Motor neuron (in vitro differentiated cells): Measurements from ENCODE around the gene IFNLR1. TPM values are rescaled to one million over a fixed set of nuclear protein-coding genes. Genes with fewer than 3 reads are reported as not detected.

ENCODE experiments used
- ATAC-seq, 8 experiments: fragments of 200-7000 bp; cut with Tn5 transposase; replicated peaks in 6 of 8; 2 replicates each; pipeline ENCODE4 v1.8.0; 2021; ENCODE audit warnings: mild to moderate bottlenecking in 8 of 8, moderate library complexity in 8 of 8
- H3K27ac ChIP-seq, 2 donors: fragments of 250-450 bp; sonication (Bioruptor Pico); 2 replicates each; pipeline ENCODE4 v1.9.0; 2021; ENCODE audit warnings: antibody characterized with exemption in 2 of 2, mild to moderate bottlenecking in 2 of 2, moderate library complexity in 1 of 2
- H3K4me1 ChIP-seq, 2 donors: fragments of 250-450 bp; sonication (Bioruptor Pico); replicated peaks in 1 of 2; 2 replicates each; pipeline ENCODE4 v1.6.1; 2021; ENCODE audit warnings: antibody characterized with exemption in 2 of 2, mild to moderate bottlenecking in 2 of 2, moderate library complexity in 1 of 2
- H3K4me3 ChIP-seq, 5 donors: fragments of 250-450 bp; sonication (Bioruptor Pico); 2 replicates each; pipeline ENCODE4 v1.9.0; 2021; ENCODE audit warnings: antibody characterized with exemption in 5 of 5, mild to moderate bottlenecking in 5 of 5, moderate library complexity in 4 of 5
- WGBS, 10 experiments: fragments of 450-650 bp; shearing (Covaris generic); methylation state at CpG; one replicate each; pipeline ENCODE4 v1.0.0; 2022; 5-methylcytosine and 5-hydroxymethylcytosine counted together
- in situ Hi-C, 9 experiments: fragments of 400-800 bp; cut with MboI; loops; one replicate each; pipeline ENCODE4 v1.15.0; 2021; ENCODE audit warnings: low sequenced_read_pairs in 9 of 9, low pct_unique_long_range_greater_than_20kb in 2 of 9; ENCODE audit not compliant: unreplicated experiment in 9 of 9
- total RNA-seq, 8 experiments: library from RNA; unstranded; fragments of 300-600 nt; gene quantifications; 2 replicates each; pipeline versions ENCODE4 v1.2.3 to v1.2.4, GENCODE V29; 2022

Gene IFNLR1
- total RNA-seq, 8 experiments from 2014 or later: 0.11 to 2.1 (median 0.55) TPM

GRCh38 chr1:24203404-24203803, 16.3 kb upstream of the IFNLR1 start:
- Histone ChIP-seq H3K4me1 (peaks cover 0 to 2% of the 10 kb centered on the region in 2 donors), H3K27ac (no peak overlapping the region), H3K4me3 (no peak overlapping the region)
- WGBS, 10 experiments: 60 to 85% (median 80%) methylated on average over 1 to 9 of the region's 10 CpGs; no CpG with 5 or more reads in 4 of the 10 experiments
- ATAC-seq: no peak
- in situ Hi-C loops: loop anchor here in 8 of 9 experiments (5.0 to 25.0 kb wide), 7 partner anchors 181 to 934 kb away; no protein-coding TSS in a partner anchor

DNA sequence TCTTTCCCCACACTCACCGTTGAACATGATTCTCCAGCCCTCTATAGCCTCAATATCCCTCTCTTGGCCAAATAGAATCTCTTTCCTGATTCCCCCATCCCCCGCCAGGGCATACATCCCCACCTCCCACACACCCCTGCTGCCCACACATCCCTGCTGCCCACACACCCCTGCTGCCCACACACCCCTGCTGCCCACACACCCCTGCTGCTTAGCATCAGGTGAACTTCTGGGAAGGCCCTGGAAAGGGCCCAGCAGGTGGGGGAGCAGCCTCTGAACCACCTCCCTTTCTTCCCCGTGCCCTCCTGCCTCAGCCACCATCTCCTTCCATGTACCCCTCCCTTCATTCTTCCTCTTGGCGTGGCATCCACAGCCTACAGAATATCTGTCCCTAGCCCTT, 15.9 kb upstream of the IFNLR1 start:
- in situ Hi-C loops: loop anchor here in 8 of 9 experiments (5.0 to 25.0 kb wide), 7 partner anchors 182 to 934 kb away; no protein-coding TSS in a partner anchor
- Histone ChIP-seq H3K27ac (no peak overlapping the region), H3K4me1 (peaks cover 0 to 2% of the 10 kb centered on the region in 2 donors), H3K4me3 (no peak overlapping the region)
- no peak for ATAC-seq
- WGBS, 10 experiments: 90% methylated on average over 1 of the region's 4 CpGs; no CpG with 5 or more reads in 9 of the 10 experiments

DNA sequence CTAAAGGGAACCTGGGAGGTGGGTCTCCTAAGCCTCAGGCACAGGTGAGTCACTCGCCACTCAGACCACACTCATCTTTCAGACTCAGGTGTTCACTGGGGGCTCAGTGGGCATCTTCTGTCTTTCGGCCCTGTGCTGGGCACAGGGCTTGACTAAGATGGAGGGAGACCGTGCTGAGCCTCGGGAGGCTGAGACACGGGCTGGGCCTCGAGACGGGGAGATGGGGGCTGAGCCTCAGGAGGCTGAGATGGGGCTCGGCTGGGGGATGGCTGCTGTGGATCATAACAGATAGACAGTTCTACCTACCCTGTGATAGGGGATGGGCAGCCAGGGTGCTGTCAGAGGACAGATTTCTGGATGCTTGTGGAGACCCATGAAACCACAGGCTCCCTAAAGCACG, 15.5 kb upstream of the IFNLR1 start:
- Histone ChIP-seq H3K4me1 (peaks cover 0 to 2% of the 10 kb centered on the region in 2 donors), H3K4me3 (no peak overlapping the region), H3K27ac (no peak overlapping the region)
- in situ Hi-C loops: loop anchor here in 8 of 9 experiments (5.0 to 25.0 kb wide), 7 partner anchors 182 to 935 kb away; no protein-coding TSS in a partner anchor
- no peak for ATAC-seq
- WGBS, 10 experiments: 60 to 100% (median 91%) methylated on average over 1 to 5 of the region's 9 CpGs; no CpG with 5 or more reads in 4 of the 10 experiments

DNA sequence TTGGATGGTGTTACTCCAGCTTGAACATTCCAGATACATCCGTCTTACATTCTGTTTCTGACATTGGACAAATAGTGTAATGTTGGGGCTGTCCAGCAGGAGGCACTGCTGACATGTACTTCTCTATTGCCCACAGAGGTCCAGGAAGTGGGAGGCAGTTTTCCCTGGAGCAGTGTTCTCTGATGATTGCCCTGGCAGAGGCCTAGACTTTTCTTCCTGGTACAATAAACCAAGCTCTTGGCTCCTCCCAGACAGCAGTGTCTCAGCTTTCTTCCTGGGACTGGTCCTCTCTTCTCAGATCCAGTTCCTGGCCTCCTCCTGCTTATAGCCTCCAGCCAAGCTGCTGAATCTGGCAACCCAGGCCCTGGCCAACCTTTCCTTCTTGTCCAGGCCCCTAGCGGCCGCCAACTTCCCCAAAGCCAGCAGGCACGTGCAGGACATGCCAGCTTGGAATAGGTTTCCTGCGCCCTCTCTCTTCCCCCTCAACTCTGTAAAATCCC, 14.9 kb upstream of the IFNLR1 start:
- peaks cover 0 to 2% of the 10 kb centered on the region in 2 donors for H3K4me1 ChIP-seq
- 3 to 84% (median 67%) methylated on average over 1 to 5 of the region's 5 CpGs; no CpG with 5 or more reads in 1 of the 10 experiments for WGBS, 10 experiments
- ATAC-seq: peak; percentile 26 to 91 (median 70)
- in situ Hi-C loops: loop anchor here in 8 of 9 experiments (5.0 to 25.0 kb wide), 7 partner anchors 183 to 935 kb away; no protein-coding TSS in a partner anchor
- H3K27ac ChIP-seq: no peak overlapping the region
- H3K4me3 ChIP-seq: no peak overlapping the region

DNA sequence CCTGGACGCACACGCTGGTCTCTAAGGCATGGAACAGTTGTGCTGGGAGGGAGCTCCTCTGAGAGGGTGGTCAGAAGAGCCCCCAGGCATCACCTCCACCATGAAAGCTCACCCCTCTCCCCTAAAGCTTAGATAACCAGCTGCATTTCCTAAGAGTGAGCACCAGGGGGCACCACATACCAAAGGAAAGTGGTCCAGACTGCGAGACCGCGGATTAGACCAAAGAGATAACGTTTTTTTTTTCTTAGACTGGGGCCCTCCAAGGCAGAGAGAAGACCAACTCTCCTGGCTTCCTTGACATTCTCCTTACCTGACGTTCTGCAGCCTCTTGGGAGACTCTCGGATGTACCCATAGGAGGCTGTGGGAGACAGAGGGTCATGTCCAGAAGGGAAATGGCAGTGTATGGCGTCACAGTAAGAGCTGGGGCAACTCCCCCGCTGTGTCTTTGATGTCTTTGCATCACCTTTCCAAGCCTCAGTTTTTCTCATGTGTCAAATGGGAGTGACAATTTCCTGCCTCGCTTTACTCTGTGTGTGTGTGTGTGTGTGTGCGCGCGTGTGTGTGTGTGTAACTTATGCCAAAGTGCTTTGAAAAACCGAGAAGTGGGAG, 12.3 kb upstream of the IFNLR1 start:
- in situ Hi-C loops: loop anchor here in 4 of 9 experiments (5.0 to 25.0 kb wide), 4 partner anchors 193 to 438 kb away; partner anchors contain the start of gene SRRM1 (in 2 of the 4)
- 0 to 57% (median 17%) methylated on average over 1 to 11 of the region's 15 CpGs; no CpG with 5 or more reads in 3 of the 10 experiments for WGBS, 10 experiments
- peaks cover 0 to 2% of the 10 kb centered on the region in 2 donors for H3K4me1 ChIP-seq
- no peak overlapping the region for H3K4me3 ChIP-seq
- no peak overlapping the region for H3K27ac ChIP-seq
- ATAC-seq: peak; percentile 53 to 90 (median 78)

DNA sequence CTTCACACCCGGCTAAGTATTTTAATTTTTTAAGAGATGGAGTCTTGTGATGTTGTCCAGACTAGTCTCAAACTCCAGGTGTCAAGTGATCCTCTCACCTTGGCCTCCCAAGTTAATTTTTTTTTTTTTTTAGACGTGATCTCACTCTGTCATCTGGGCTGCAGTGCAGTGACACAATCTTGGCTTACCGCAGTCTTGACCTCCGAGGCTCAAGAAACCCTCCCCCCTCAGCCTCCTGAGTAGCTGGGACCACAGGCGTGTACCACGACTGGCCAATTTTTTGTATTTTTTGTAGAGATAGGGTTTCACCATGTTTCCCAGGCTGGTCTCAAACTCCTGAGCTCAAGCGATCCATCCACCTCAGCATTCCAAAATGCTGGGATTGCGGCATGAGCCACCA, 11.7 kb upstream of the IFNLR1 start:
- 0 to 67% (median 27%) methylated on average over 1 to 8 of the region's 8 CpGs; no CpG with 5 or more reads in 1 of the 10 experiments for WGBS, 10 experiments
- Histone ChIP-seq H3K4me3 (no peak overlapping the region), H3K4me1 (peaks cover 0 to 2% of the 10 kb centered on the region in 2 donors), H3K27ac (no peak overlapping the region)
- in situ Hi-C loops: loop anchor here in 4 of 9 experiments (5.0 to 25.0 kb wide), 4 partner anchors 194 to 439 kb away; partner anchors contain the start of gene SRRM1 (in 2 of the 4)
- ATAC-seq: no peak

DNA sequence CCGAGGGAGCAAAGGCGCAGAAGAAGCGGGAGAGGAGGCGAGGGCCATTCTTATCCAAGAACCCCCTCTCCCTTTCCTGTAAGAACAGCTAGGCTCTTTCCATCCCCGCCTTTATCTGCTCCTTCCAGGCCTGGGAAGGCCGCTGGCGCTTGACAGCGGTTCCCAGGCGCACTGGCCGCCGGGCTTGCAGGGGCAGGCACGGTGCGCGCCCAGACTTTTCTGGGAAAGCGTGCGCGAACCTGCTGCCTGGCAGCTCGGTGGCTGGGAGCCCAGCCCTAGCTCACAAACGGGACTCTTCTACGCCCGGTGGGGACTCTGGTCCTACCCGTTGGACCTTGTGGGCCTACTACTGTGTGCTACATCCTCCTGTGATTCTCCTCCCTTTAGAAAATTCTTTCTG, 8.8 kb upstream of the IFNLR1 start:
- 86 to 100% (median 89%) methylated on average over 1 to 21 of the region's 22 CpGs; no CpG with 5 or more reads in 7 of the 10 experiments for WGBS, 10 experiments
- ATAC-seq: no peak

GRCh38 chr1:24195136-24195535, 8.0 kb upstream of the IFNLR1 start:
- in situ Hi-C loops: loop anchor here in 4 of 9 experiments (5.0 to 25.0 kb wide), 4 partner anchors 197 to 442 kb away; partner anchors contain the start of gene SRRM1 (in 2 of the 4)
- H3K27ac ChIP-seq: no peak overlapping the region
- peaks cover 0 to 2% of the 10 kb centered on the region in 2 donors for H3K4me1 ChIP-seq
- no peak for ATAC-seq
- 14 to 80% (median 74%) methylated on average over 1 to 2 of the region's 2 CpGs; no CpG with 5 or more reads in 4 of the 10 experiments for WGBS, 10 experiments
- no peak overlapping the region for H3K4me3 ChIP-seq

More for the DNA sequence above, 8.8 kb upstream of the IFNLR1 start:
- no peak overlapping the region for H3K4me3 ChIP-seq
- no peak overlapping the region for H3K27ac ChIP-seq
- in situ Hi-C loops: loop anchor here in 4 of 9 experiments (5.0 to 25.0 kb wide), 4 partner anchors 196 to 441 kb away; partner anchors contain the start of gene SRRM1 (in 2 of the 4)
- peaks cover 0 to 2% of the 10 kb centered on the region in 2 donors for H3K4me1 ChIP-seq

GRCh38 chr1:24193046-24193445, 6.0 kb upstream of the IFNLR1 start:
- Histone ChIP-seq H3K4me3 (no peak overlapping the region), H3K4me1 (no peaks in the 10 kb centered on the region), H3K27ac (no peak overlapping the region)
- ATAC-seq: peak in 3 of 8 experiments; percentile 31 to 47 (median 37)
- 40 to 72% (median 66%) methylated on average over 1 to 4 of the region's 4 CpGs; no CpG with 5 or more reads in 4 of the 10 experiments for WGBS, 10 experiments
- in situ Hi-C loops: loop anchor here in 4 of 9 experiments (10.0 to 25.0 kb wide), 3 partner anchors 202 to 444 kb away; partner anchors contain the start of gene SRRM1 (in 2 of the 4)

DNA sequence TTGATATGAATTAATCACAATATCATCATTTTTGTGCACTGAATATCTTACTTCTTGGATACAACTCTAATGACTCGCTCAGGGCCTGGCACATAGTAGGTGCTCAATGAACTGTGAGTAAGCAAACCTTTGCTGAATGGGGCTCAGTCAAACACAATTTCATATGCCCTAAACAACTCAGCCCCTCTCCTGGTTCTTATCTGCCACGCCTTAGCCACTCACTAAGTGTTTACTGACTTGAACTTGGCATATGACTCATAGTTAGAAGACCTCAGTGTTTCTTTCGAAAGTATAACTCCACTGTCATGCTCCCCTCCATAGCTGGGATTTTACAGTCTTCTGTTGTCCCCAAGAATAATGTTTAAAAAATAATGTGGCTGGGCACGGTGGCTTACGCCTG, 4.8 kb upstream of the IFNLR1 start:
- in situ Hi-C loops: loop anchor here in 4 of 9 experiments (10.0 to 25.0 kb wide), 3 partner anchors 203 to 445 kb away; partner anchors contain the start of gene SRRM1 (in 2 of the 4)
- WGBS, 10 experiments: 40 to 95% (median 83%) methylated on average over 2 to 5 of the region's 5 CpGs; no CpG with 5 or more reads in 2 of the 10 experiments
- ATAC-seq: peak in 2 of 8 experiments; percentile 43 to 53
- H3K4me1 ChIP-seq: no peaks in the 10 kb centered on the region
- no peak overlapping the region for H3K27ac ChIP-seq
- H3K4me3 ChIP-seq: no peak overlapping the region

DNA sequence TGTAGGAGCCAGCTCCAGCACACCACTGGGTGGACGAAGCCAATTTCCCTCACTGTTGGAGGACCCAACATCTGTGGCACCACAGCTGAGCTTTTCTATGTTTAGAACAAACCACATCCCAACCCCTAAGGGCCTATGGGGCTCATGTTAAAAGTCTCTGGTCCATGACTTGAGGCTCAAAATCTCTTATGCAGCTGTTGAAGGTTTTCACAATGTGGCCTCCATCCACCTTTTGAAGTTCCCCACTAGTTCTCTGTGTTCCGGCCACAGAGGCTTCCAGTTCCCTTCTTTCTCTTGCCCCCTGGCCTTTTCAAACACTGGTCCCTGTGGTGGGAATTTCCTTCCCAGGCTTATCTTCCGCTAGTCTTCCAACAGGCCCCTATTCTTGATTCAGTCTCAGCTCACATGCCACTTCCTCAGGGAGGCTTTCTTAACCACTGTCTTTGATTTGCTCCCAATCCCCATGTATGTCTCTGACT, 3.9 kb upstream of the IFNLR1 start:
- Histone ChIP-seq H3K27ac (no peak overlapping the region), H3K4me3 (no peak overlapping the region), H3K4me1 (no peaks in the 10 kb centered on the region)
- in situ Hi-C loops: loop anchor here in 4 of 9 experiments (10.0 to 25.0 kb wide), 3 partner anchors 204 to 446 kb away; partner anchors contain the start of gene SRRM1 (in 2 of the 4)
- 81 to 100% (median 95%) methylated on average over 1 to 3 of the region's 3 CpGs; no CpG with 5 or more reads in 2 of the 10 experiments for WGBS, 10 experiments
- ATAC-seq: no peak

GRCh38 chr1:24189528-24189927, 2.4 kb upstream of the IFNLR1 start:
- in situ Hi-C loops: loop anchor here in 3 of 9 experiments (25.0 kb wide), 2 partner anchors 398 to 448 kb away; partner anchors contain the start of gene SRRM1 (in 2 of the 3)
- no peak overlapping the region for H3K27ac ChIP-seq
- ATAC-seq: no peak

More at GRCh38 chr1:24189528-24189927, 2.4 kb upstream of the IFNLR1 start:
- 79 to 100% (median 91%) methylated on average over 1 to 7 of the region's 7 CpGs; no CpG with 5 or more reads in 1 of the 10 experiments for WGBS, 10 experiments
- Histone ChIP-seq H3K4me1 (no peaks in the 10 kb centered on the region), H3K4me3 (no peak overlapping the region)
